NCI-H187 (cell line): ENCODE data around the gene PPAN.

Source experiments
- DNase-seq, 2 experiments: peaks; one replicate each; lab custom pipeline; 2025; lab: John Stamatoyannopoulos, UW

PPAN gene

DNA sequence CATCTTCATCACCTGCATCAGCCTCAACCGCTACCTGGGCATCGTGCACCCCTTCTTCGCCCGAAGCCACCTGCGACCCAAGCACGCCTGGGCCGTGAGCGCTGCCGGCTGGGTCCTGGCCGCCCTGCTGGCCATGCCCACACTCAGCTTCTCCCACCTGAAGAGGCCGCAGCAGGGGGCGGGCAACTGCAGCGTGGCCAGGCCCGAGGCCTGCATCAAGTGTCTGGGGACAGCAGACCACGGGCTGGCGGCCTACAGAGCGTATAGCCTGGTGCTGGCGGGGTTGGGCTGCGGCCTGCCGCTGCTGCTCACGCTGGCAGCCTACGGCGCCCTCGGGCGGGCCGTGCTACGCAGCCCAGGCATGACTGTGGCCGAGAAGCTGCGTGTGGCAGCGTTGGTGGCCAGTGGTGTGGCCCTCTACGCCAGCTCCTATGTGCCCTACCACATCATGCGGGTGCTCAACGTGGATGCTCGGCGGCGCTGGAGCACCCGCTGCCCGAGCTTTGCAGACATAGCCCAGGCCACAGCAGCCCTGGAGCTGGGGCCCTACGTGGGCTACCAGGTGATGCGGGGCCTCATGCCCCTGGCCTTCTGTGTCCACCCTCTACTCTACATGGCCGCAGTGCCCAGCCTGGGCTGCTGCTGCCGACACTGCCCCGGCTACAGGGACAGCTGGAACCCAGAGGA is 7.9 kb downstream of the PPAN start:
- DNase-seq, result no peak

DNA sequence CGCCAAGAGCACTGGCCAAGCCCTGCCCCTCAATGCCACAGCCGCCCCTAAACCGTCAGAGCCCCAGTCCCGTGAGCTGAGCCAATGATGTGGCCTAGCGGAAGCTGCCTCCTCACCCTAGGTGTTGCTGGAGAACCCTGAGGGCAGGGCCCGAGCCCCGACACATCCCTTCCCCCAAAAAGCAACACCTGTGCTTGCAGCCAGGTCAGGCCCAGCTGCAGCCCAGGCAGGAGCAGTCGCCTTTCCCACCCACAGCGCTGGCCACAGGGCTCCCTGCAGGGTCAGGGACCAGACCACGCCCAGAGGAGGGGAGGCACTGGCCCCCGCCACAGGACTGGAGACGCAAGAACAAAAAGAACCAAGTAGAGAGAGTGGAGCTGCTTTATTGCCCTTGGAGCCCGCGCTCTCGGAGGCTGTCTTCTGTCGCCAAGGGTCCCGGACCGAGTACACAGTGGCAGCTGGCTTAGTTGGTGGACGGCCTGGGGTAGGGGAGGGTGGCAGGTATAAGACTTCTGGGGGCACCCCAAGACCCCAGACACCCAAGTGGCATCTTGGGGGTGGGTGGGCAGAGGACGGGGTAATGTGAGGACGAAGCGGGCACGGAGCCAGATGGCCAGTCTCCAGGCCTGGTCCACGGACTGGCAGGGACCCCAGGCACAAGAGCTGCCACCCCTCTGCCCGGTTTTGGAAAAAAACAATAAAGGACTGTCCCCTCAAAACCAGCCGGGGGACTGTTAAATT is 8.7 kb downstream of the PPAN start:
- no peak for DNase-seq

DNA sequence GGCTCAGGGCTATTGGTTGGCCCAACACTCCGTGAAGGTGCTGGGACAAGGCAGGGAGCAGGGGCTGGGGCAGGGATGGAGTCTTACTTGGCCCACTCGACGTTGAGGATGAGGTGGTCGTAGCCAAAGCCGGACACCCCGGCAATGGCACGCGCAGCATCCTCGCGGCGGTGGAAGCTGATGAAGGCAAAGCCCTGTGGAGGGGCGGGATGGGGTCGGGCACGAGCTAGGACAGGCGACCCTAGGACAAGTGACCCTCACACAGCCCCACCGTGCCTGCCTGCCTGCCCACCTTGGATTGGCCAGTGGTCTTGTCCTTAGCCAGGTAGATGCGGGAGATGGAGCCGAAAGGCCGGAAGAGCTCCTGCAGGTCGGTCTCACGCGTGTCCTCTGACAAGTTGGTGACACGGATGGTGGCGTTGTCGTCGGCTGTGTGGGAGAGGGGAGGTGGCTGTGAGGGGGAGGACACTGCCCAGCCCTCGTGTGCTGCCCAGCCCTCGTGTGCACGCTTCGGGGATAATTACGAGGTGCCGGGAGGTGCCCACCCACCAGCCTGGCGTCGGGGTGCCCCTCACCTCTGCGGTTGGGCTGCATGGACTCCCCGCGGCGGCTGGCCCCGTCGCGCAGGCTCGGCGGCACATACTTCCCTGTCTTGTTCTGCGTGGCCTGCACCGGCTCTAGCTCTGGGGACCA is 9.4 kb downstream of the PPAN start:
- no peak for DNase-seq

DNA sequence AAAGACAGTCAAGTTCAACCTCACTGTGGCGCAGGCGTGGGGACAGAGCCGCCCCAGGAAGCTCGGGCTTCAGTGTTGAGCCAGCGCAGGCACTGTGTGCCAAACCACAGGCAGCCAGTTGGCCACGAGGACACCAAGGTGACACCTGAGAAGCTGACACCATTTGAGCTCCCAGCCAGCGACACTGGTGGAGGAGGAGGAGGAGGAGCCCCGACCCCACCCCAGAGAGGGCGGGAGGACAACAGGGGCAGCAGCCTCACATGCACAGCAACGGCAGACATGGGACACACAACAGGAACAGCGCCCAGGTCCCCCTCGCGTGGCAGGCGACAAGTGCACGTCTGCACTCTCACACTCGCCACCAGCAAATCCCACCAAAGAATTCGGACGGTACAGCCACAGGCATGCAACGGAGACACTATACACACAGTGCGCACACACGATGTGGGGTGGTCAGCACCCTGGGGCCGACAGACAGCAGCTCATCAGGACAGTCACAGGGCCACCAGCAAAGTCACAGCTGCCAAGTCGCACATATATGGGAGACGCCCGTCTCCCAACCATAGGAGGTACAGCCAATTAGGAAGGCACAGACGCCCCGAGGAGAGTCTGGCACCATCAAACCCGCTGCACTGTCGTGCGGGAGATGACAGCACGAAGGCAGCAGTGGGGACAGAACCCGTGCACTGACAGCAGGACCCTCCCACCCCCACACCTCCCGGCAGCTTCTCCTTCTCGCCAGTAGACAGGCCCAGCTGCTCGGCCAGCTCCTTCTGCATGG is 10.1 kb downstream of the PPAN start:
- no peak for DNase-seq

DNA sequence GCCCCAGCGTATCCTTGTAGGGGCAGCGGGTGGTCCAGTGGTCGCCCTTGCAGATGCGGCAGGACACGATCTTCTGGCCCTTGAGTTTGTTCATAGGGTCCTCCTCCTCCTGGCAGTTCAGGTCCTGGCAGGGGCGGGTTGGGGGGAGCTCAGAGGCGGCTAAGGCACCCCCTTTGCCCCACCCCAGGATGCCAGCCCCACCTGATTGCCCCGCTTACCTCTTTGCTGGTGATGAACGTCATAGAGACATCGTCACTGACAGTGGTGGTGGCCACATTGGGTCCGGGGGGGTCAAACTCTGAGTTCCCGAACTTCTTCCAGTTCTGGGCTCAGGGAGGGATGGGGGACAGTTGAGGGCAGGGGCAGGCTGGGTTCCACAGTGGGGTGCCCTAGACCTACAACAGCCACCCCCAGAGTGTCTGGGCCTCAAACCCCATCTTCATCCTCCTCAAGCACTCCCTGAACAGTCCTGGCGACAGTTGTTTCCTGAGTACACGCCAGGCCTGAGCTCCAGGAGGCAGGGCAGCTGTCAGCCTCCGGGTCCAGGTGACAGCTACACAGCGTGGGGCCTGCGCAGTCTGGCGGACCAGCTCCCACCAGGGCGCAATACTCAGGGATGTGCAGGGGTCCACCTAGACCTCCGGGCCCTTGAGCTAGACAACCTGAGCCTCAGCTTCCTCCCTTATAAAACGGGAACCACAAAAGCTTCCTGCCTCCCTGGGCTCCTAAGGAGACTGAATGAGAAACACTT is 10.9 kb downstream of the PPAN start:
- DNase-seq, result no peak

DNA sequence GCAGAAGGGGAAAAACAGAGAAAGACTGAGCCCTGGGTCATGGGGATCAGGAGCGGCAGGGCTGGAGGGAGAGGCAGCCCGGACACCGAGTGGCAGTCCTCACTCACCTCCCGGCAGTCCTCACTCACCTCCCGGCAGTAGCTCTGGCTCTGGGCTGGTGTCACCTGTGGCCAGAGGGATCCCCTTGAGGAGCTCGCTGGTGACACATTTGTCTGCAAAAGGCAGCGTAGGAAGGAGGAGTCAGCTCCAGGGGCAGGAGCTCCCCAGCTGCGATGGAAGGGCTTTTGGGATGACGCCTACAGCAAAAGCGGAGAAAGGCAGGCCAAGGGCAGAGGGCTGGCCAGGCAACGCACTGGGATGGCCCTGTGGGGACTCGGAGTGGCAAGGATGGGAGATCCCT is 12.8 kb downstream of the PPAN start:
- no peak for DNase-seq

DNA sequence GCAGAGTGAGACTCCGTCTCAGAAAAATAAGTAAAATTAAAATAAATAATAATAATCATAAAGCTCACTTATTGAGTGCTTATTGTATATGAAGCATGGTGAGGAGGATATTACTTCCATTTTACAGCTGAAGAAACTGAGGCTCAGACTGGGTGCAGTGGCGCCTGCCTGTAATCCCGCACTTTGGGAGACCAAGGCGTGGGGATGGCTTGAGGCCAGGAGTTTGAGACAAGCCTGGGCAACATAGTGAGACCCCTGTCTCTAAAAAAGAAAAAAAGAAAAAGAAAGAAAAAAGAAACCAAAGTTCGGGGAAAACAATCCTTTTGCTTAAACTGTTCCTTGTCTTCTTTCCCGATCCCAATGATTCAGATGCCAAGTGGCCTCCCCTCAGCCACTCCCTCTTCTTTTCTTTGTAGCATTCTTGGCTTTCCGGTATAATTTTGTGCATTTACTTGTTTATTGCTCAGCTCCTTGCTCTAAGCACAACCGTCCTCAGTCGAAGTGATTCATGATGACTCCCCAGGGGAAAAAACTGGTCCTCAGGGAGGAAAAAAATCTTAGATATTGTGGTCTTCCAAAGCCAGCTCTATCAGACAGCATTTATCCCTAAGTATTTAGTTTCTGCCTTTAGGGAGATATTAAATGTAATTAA is 14.5 kb downstream of the PPAN start:
- no peak for DNase-seq

DNA sequence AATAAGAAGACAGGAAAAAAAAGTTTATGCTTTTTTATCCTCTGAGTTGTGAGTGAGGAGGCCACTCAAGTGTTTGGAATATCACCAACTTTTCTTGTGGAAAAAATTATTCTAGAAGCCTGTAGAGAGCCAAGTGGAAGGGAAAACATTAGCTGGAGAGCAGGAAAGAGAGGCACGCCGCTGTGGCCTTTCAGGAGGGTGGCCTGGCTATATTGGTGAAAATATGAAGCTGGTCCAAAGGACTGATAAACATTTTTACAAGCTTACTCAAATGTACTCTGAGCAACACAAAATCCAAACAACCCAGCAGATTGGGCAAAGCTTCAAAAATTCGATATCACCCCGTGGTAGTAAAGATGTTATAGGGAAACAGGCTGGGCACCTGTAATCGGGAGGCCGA is 15.9 kb downstream of the PPAN start:
- no peak for DNase-seq

DNA sequence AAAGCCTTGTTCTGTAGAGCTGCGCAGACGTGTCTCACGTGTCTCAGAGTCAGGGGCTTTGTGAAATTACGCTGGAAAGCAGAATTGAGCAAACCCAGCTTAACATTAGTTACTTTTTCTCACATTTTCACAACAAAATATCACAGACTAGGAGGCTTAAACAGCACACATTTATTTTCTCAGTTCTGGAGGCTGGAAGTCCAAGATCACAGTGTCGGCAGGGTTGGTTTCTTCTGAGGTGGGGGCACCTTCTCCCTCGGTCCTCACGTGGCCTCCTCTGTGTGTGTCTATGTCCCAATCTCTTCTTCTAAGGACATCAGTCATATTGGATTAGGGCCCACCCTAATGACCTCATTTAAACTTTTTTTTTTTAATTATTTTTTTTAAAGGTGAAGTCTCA is 18.3 kb downstream of the PPAN start:
- no peak for DNase-seq

DNA sequence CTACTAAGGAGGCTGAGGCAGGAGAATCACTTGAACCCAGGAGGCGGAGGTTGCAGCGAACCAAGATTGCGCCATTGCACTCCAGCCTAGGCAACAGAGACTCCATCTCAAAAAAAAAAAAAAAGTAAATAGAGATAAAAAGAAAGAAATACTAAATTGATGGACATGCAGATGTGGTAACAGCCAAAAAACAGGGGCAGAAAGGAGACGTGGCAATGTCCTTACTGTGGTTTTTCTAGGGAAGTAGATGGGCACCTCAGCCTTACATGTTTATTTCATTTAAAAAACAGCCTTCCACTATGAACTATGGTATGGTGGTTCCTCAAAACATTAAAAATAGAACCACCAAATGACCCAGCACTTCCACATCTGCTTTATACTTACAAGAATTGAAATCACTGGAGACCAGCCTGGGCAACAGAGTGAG is 20.1 kb downstream of the PPAN start:
- DNase-seq, result no peak

DNA sequence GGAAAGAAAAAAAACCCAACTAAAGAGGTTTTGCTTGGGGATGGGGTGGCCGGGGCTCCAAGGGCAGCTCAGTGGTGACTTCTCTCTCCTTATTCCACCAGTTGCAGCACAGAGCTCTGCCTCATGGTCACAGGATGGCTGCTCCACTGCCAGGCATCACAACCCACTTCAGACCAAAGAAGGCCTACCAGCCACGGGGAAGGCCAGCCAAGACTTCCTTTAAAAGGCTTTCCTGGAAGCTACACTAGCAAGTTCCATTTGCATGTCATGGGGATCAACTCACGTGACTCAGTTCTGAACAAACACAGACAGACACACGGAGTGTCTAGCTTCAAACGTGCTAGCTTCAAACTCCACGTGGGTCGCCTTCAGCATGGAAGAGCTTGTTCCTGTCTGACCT is 26.7 kb downstream of the PPAN start:
- DNase-seq, result no peak

DNA sequence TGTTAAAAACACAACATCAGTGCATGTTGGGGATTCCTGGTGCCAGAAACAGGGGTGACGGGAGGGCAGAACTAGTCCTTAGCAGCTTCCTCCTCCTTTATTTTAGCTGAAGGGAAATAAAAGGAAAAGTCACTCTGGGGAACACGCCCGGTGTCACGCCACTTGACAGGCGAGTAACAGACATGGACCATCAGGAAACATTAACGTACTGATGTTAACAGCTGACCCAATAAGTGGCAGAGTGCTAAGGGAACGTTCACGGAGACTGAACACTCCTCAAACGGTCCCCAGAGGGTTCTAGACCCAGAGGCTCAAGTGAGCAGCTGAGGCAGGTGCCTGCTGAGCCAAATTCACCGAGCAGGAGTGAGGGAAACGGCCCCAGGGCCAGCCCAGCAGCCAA is 27.4 kb downstream of the PPAN start:
- peak; percentile 39 to 67 for DNase-seq

DNA sequence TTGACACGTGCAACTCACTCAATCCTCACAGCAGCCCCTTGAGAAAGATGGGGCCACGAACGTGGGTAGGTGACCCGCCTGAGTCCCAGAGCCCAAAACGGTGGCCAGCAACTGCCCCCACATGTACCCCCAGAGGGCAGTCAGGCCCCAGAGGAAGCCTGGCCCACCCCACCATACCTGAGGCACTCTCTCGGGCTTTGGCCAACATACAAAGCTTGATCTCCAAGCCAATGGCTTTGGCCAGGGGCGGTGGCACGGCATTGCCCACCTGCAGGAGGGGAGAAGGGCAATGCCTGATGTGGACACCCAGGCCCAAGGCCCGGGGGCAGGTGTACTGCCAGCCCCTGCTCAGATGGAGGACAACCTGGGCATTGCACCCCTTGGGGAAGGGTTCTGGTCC is 27.9 kb downstream of the PPAN start:
- no peak for DNase-seq

DNA sequence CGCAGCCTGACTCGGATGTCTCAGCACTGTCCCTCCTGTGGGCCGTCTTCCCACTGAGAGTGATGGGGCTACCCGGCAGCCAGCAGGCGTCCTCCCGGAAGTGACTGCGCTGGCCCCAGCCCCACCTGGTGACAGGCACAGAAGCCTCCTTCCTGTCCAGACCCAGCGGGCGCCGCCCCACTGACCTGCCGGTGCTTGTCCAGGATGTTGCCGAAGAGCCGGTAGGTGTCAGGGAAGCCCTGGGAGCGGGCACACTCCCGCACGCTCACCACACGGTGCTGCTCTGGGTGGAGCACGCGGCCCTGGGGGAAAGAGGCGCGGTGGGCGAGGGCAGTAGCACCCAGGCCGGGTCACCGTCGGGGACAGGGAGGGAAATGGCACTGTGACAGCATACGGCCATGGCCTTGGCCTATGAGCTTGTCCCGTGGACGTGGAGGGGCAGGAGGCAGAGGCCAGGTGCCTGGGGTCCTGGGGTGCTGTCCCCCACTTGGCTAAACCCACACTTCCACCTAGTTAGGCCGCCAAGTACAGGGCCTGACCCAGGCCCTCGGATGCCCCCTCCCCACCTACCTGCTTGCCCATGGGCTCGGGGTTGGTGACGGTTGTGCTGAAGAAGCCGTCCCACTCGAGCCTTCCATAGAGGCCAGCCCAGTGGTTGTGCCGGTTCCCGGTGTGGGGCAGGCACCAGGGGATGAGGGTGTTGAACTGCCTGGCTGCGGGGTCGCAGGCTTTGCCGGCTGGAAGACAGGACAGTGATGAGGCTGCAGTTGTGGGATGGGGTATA is 29.6 kb downstream of the PPAN start:
- no peak for DNase-seq

DNA sequence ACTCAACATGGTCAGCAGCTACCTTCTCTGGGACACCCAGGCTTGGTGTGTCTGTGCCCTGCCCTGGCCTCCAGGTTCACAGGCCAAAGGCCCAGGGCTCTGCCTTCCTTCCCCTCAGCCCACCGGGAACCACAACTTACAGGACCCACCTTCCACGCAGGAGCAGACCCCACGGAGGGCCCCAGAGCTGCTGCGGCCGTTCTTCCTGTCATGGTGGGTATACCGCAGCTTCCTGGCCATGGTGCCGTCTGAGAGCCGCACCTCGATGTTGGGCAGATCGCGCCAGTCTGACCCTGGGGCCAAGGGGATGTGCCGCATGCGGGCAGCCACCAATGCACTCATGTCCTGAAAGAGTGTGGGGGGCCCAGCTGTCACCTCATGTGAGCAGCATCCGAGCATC is 30.8 kb downstream of the PPAN start:
- DNase-seq, result no peak

DNA sequence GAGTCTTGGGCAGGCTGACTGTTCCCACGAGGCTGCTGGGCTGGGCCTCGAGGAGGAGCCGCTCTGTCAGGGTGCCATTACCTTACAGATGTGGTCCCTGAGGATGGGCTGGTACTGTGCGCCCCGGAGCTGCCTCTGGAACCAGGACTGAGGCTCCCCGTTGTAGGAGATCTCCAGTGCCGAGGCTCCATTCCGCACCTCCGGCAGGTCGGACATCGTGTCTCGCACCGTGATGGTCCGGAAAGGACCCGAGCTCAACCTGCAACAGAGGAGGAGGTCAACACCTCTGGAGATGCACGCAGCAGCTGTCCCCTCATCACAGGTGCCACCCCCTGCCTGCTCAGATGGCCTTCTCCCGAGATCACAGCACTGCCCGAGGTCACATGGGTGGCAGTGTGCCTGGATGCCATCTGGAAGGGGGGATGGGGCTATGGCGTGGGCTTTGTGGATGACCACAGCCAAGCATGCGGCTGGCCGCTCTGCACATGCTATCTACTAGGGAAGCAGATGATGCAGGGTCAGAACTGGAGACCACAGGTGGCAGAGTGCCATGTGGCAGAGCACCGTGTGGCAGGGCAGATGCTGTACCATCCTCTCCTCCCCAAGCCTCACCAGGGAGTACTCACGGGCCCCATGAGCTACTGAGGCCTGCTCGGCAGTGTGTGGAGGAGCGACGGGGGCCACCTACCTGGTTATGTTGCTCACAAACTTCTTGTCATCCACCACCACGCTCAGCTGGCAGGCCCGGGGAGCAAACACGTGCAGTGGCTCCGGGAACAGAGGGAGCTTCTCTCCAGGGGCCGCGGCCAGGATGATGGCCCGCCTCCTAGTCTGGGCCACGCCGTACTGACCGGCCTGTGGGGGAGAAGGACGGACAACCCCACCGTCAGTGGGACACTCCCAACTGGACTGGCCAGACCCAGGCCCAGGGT is 31.9 kb downstream of the PPAN start:
- DNase-seq, result no peak

DNA sequence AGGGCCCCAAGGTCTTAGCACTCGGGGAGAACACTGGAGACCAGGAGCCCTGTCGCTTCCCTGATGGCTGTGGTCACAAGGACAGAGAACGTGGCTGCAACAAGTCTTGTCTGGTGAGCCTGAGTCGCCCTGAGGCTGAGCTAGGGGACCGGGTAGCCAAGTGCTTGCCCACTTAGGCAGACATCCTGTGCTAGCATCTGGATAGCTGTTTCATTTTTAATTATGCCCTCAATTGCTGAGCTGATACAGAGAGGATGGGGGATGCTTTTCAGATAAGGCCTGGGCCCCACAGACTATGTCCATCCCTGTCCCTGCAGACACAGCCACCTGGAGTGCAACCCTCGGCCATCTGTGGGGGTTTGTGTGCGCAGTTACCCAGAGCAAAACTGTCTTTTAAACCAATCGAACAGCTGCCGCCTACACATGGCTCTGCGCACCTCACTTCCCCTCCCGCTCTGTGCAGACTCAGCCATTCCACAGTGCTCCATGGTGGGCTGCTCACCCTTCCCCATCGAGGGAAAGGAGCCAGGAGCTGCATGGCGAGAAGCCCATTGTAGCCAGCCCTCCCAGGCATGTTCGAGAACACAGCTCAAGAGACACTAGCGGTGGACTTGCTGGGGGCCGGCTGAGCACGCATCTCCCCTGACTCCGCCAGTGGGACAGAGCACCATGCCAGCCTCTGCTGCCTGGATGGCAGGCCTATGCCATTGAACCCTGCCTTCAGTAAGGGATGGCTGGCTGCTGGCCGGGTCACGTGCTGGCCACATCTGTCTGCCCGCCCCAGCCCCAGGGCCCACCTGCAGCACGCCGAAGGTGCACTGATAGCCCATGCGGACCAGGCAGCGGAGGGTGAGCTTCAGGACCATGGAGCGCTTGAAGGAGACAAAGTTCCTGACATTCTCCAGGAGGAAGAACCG is 33.0 kb downstream of the PPAN start:
- DNase-seq, result no peak

DNA sequence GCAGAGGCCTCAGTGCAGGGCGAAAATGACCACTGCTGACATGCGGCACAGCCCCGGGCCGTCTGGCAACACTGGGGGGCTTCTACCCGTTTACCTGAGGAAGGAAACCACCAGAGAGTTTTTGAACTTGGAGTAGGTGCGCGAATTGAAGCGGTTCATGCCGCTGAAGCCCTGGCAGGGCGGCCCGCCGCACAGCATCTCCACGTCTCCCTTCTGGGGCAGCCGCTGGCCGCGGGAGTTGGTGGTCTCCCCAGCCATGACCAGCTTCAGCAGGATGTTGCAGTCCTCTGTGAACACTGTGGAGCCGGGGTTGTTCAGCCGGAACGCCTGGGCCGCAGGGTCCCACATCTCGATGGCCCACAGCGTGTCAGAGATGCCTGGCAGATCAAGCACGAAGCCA is 33.8 kb downstream of the PPAN start:
- no peak for DNase-seq
